IMR-90 (cell line): ENCODE results near the gene AKT1S1. TPM values are rescaled to one million over a fixed set of nuclear protein-coding genes. Genes with fewer than 3 reads are reported as not detected.

Source experiments
- ATAC-seq: fragments of 200-7000 bp; cut with Tn5 transposase; 2 replicates; pipeline ENCODE4 v1.9.1; 2020; ENCODE audit warnings: low read depth, mild to moderate bottlenecking, moderate library complexity
- BruUV-seq: library from RNA; stranded (reverse); fragments of 400-500 nt; replicated peaks from 2 replicates; lab custom pipeline; 2021; lab: Mats Ljungman, UMichigan
- CTCF ChIA-PET: fragments of 300-600 bp; formaldehyde crosslinking; extraction: SDS; loops from one replicate; lab custom pipeline; 2021; ENCODE audit warnings: antibody characterized with exemption; lab: Yijun Ruan, JAX
- POLR2A ChIA-PET: fragments of 300-600 bp; sonication (Branson Sonifier 250); formaldehyde crosslinking; loops from one replicate; lab custom pipeline; 2022; ENCODE audit warnings: antibody characterized with exemption; ENCODE audit not compliant: unreplicated experiment; lab: Charles Lee
- DNase-seq: peaks from one replicate; pipeline ENCODE4 v3.0.0; 2013
- H2AFZ ChIP-seq: replicated peaks from 2 replicates; pipeline ENCODE3; 2013; ENCODE audit warnings: low read length, mild to moderate bottlenecking; ENCODE audit not compliant: poor library complexity
- H2AK5ac ChIP-seq: 2 replicates; pipeline ENCODE4 v1.6.1; 2013; ENCODE audit warnings: low read depth, low read length, inconsistent platforms
- H2AK9ac ChIP-seq: replicated peaks from 2 replicates; pipeline ENCODE3; 2013; ENCODE audit warnings: mild to moderate bottlenecking, low read depth, low read length, moderate library complexity; ENCODE audit not compliant: poor library complexity
- H2BK120ac ChIP-seq: 2 replicates; pipeline ENCODE4 v1.6.1; 2013; ENCODE audit warnings: low read depth, low read length, inconsistent platforms
- H2BK15ac ChIP-seq: 3 replicates; pipeline ENCODE4 v1.6.1; 2013; ENCODE audit warnings: low read depth, low read length, inconsistent platforms
- H2BK20ac ChIP-seq: 2 replicates; pipeline ENCODE4 v1.6.1; 2013; ENCODE audit warnings: low read depth, mild to moderate bottlenecking, inconsistent platforms, low read length, moderate library complexity
- H2BK5ac ChIP-seq: 2 replicates; pipeline ENCODE4 v1.6.1; 2013; ENCODE audit warnings: mild to moderate bottlenecking, low read depth, low read length, inconsistent platforms; ENCODE audit not compliant: poor library complexity, severe bottlenecking
- H3K14ac ChIP-seq: replicated peaks from 2 replicates; pipeline ENCODE4 v1.6.1; 2013; ENCODE audit warnings: low read depth, low read length, inconsistent platforms
- H3K18ac ChIP-seq: 2 replicates; pipeline ENCODE4 v1.6.1; 2013; ENCODE audit warnings: low read depth, low read length, control low read depth
- H3K23ac ChIP-seq: 2 replicates; pipeline ENCODE4 v1.6.1; 2013; ENCODE audit warnings: low read depth, low read length, inconsistent platforms
- H3K27ac ChIP-seq: 2 replicates; pipeline ENCODE4 v1.5.1; 2013; ENCODE audit warnings: mild to moderate bottlenecking, control low read depth, low read length; ENCODE audit not compliant: insufficient read depth
- H3K27me3 ChIP-seq: 2 replicates; pipeline ENCODE4 v1.6.1; 2013; ENCODE audit warnings: low read length; ENCODE audit not compliant: control insufficient read depth, insufficient read depth
- H3K36me3 ChIP-seq: 2 replicates; pipeline ENCODE4 v1.6.1; 2013; ENCODE audit warnings: low read length, mixed read lengths; ENCODE audit not compliant: control insufficient read depth, insufficient read depth
- H3K4ac ChIP-seq: 2 replicates; pipeline ENCODE4 v1.6.1; 2013; ENCODE audit warnings: low read depth, low read length, inconsistent platforms
- H3K4me1 ChIP-seq: 2 replicates; pipeline ENCODE4 v1.6.1; 2013; ENCODE audit warnings: low read length, mixed read lengths; ENCODE audit not compliant: control insufficient read depth, insufficient read depth
- H3K4me2 ChIP-seq: 2 replicates; pipeline ENCODE4 v1.6.1; 2013; ENCODE audit warnings: low read depth, mild to moderate bottlenecking, control low read depth, low read length, moderate library complexity
- H3K4me3 ChIP-seq: 2 replicates; pipeline ENCODE4 v1.5.1; 2013; ENCODE audit warnings: low read depth, mild to moderate bottlenecking, control low read depth, low read length, moderate library complexity; ENCODE audit not compliant: insufficient read depth
- H3K56ac ChIP-seq: 2 replicates; pipeline ENCODE4 v1.6.1; 2013; ENCODE audit warnings: low read length, inconsistent platforms; ENCODE audit not compliant: insufficient read depth; ENCODE audit errors: extremely low read depth
- H3K79me1 ChIP-seq, 2 experiments: 2 replicates each; pipeline ENCODE4 v1.6.1; 2013; ENCODE audit warnings: low read length in 2 of 2, inconsistent platforms in 1 of 2, low read depth in 1 of 2
- H3K9ac ChIP-seq: 2 replicates; pipeline ENCODE4 v1.6.1; 2013; ENCODE audit warnings: low read depth, low read length, control low read depth
- H3K9me1 ChIP-seq: 2 replicates; pipeline ENCODE4 v1.6.1; 2013; ENCODE audit warnings: low read length, inconsistent platforms; ENCODE audit not compliant: insufficient read depth
- H3K9me3 ChIP-seq: 2 replicates; pipeline ENCODE4 v1.6.1; 2013; ENCODE audit warnings: low read length; ENCODE audit not compliant: control insufficient read depth, insufficient read depth
- H4K20me1 ChIP-seq: 2 replicates; pipeline ENCODE4 v1.6.1; 2013; ENCODE audit warnings: low read length, inconsistent platforms; ENCODE audit not compliant: insufficient read depth
- H4K5ac ChIP-seq: 2 replicates; pipeline ENCODE4 v1.6.1; 2013; ENCODE audit warnings: mild to moderate bottlenecking, low read depth, low read length, control low read depth
- H4K8ac ChIP-seq, 2 experiments: 2 replicates each; pipeline ENCODE4 v1.6.1; 2013; ENCODE audit warnings: low read depth in 2 of 2, low read length in 2 of 2, control low read depth in 1 of 2, inconsistent platforms in 1 of 2
- H4K91ac ChIP-seq: 2 replicates; pipeline ENCODE4 v1.6.1; 2013; ENCODE audit warnings: low read depth, low read length, inconsistent platforms; ENCODE audit not compliant: insufficient read depth
- BHLHE40 ChIP-seq: fragments of 150-350 bp; IDR thresholded peaks from 2 replicates; pipeline ENCODE4 v1.6.1; 2016; ENCODE audit warnings: mild to moderate bottlenecking, low read depth, low read length
- CHD1 ChIP-seq: IDR thresholded peaks from 2 replicates; pipeline ENCODE4 v1.6.1; 2012; ENCODE audit warnings: low read depth, low read length, improper control_type of control experiment
- MAZ ChIP-seq: IDR thresholded peaks from 2 replicates; pipeline ENCODE4 v1.6.1; 2012; ENCODE audit warnings: low read depth, mild to moderate bottlenecking, low read length, improper control_type of control experiment, moderate library complexity, borderline replicate concordance
- MXI1 ChIP-seq: IDR thresholded peaks from 2 replicates; pipeline ENCODE4 v1.6.1; 2012; ENCODE audit warnings: low read depth, mild to moderate bottlenecking, low read length, moderate library complexity, borderline replicate concordance
- NFE2L2 ChIP-seq: fragments of 150-350 bp; IDR thresholded peaks from 2 replicates; pipeline ENCODE4 v1.6.1; 2016; ENCODE audit warnings: low read depth, mild to moderate bottlenecking, low read length
- WGBS, 2 experiments: methylation state at CpG; one replicate each; pipeline versions ENCODE4 v1.1.5 to v1.1.7; 2013; ENCODE audit warnings: missing lambda C conversion rate in 2 of 2; ENCODE audit not compliant: insufficient read length in 1 of 2; ENCODE audit errors: extremely low coverage in 2 of 2; 5-methylcytosine and 5-hydroxymethylcytosine counted together
- dilution Hi-C: fragments of 300-500 bp; cut with HindIII; formaldehyde crosslinking; loops from one replicate; pipeline ENCODE4 v1.14.3; 2018; ENCODE audit warnings: low sequenced_read_pairs; ENCODE audit not compliant: unreplicated experiment
- in situ Hi-C: fragments of 300-500 bp; cut with MboI; formaldehyde crosslinking; loops from 3 replicates; pipeline ENCODE4 v1.14.3; 2019; ENCODE audit warnings: low sequenced_read_pairs, inconsistent platforms, mixed read lengths
- intact Hi-C: fragments of 100-400 bp; cut with micrococcal nuclease; formaldehyde crosslinking; loops from 2 replicates; pipeline ENCODE4 v1.10.0; 2022
- polyA plus RNA-seq, 3 experiments: library from polyadenylated mRNA; depleted of rRNA; stranded (reverse); fragments of >200 nt; gene quantifications; 2 replicates each; pipeline ENCODE4 v1.2.3, GENCODE V29; 2012; ENCODE audit warnings: low replicate concordance in 1 of 3
- total RNA-seq: library from RNA; depleted of rRNA; stranded (reverse); fragments of >200 nt; gene quantifications from 2 replicates; pipeline ENCODE4 v1.2.3, GENCODE V29; 2012

The AKT1S1 gene
- total and polyA plus RNA-seq, 2 of the 4 experiments (the other 2 are of a cell fraction), result 3.6 to 54.4 TPM

DNA sequence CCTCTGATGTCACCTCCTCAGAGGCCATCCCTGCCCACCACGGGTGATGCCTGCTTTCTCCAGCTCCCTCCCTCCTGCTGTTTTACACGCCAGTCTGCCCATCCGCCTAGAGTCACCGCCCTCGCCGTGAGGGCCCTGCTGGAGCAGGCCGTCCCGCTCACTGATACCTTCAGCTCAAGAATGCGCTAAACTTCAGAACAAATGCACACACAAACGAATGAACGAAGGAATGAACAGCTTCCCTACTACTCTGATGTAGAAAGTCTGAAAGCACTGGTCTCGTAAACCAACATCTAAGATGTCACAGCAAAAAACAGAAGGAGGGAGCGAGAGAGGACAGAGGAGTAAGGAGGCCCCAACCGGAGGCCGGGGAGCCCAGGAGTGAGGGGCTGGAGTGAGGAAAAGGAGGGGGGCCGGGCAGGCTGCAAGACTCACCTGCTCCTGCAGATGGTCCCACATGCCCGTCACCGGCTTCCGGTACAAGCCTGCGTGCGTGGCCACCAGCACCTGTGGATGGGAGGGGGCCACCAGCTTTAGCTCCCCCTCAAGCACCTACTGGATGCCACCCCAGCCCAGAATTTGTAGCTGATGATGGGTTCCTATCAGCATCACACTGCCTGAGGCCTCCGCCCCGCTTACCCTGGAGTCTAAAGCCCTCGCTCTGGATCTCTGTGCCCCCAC lies 13.8 kb downstream of the AKT1S1 start:
- Histone ChIP-seq H3K4me2 (no peak overlapping the region), H3K14ac (no peak overlapping the region), H3K56ac (no peak overlapping the region), H3K27me3 (no peaks in the 10 kb centered on the region), H4K20me1 (peaks cover 31% of the 10 kb centered on the region), H3K18ac (no peak overlapping the region), H3K9ac (no peak overlapping the region), H4K8ac (no peak overlapping the region), H4K91ac (no peak overlapping the region), H3K9me1 (peaks cover 10% of the 10 kb centered on the region), H2BK15ac (no peak overlapping the region), H2BK20ac (no peak overlapping the region), H2BK120ac (no peak overlapping the region), H3K9me3 (no peaks in the 10 kb centered on the region), H3K4me1 (peaks cover 14% of the 10 kb centered on the region), H2AK5ac (no peak overlapping the region), H3K4me3 (no peak overlapping the region), H4K5ac (no peak overlapping the region), H2AK9ac (peak overlapping the region; percentile 7), H3K79me1 (peaks cover 23 to 69% of the 10 kb centered on the region in 2 experiments), H2AFZ (no peak overlapping the region), H3K27ac (no peak overlapping the region), H3K36me3 (peaks cover 52% of the 10 kb centered on the region), H2BK5ac (no peak overlapping the region), H3K4ac (no peak overlapping the region), H3K23ac (no peak overlapping the region)
- no peak for DNase-seq
- intact Hi-C loops (no loop called here), in situ Hi-C loops (no loop called here), dilution Hi-C loops (no loop called here)
- ATAC-seq, result no peak
- WGBS, 2 experiments, result 79% methylated on average over 2 of the region's 24 CpGs; no CpG with 5 or more reads in 1 of the 2 experiments
- TF ChIP-seq MXI1 (no peak), MAZ (no peak), BHLHE40 (no peak), NFE2L2 (no peak), CHD1 (no peak)
- BruUV-seq, result no TSS peak
- CTCF ChIA-PET, result no interaction called here
- POLR2A ChIA-PET, result no interaction called here
